Activated naive CD8-positive, alpha-beta T cell treated with anti-CD3 and anti-CD28 coated beads for 36 hours (primary cell): ENCODE measurements around the gene DMGDH. TPM values are rescaled to one million over a fixed set of nuclear protein-coding genes. Genes with fewer than 3 reads are reported as not detected.
A peak's percentile ranks its signal among the peaks of the same experiment; 100 is the strongest.
"Not testable (repeated sequence)": the region's sequence is repeated elsewhere in the genome, so short reads cannot be mapped to it uniquely, and the experiment has no call there.

Experiments used
- DNase-seq: peaks from one replicate; pipeline ENCODE4 v3.0.0; 2021
- H3K27ac Mint-ChIP-seq: one replicate; pipeline ENCODE4 v1.8.0; 2022; ENCODE audit warnings: mild to moderate bottlenecking, moderate library complexity, mixed read lengths
- H3K27me3 Mint-ChIP-seq: one replicate; pipeline ENCODE4 v1.8.0; 2022; ENCODE audit warnings: mild to moderate bottlenecking, mixed read lengths
- H3K36me3 Mint-ChIP-seq: one replicate; pipeline ENCODE4 v1.8.0; 2021; ENCODE audit warnings: mild to moderate bottlenecking, mixed read lengths
- H3K4me1 Mint-ChIP-seq: one replicate; pipeline ENCODE4 v1.8.0; 2021; ENCODE audit warnings: mixed read lengths
- H3K4me3 Mint-ChIP-seq: one replicate; pipeline ENCODE4 v1.8.0; 2022; ENCODE audit warnings: mild to moderate bottlenecking, moderate library complexity, mixed read lengths
- H3K9me3 Mint-ChIP-seq: one replicate; pipeline ENCODE4 v1.8.0; 2022; ENCODE audit warnings: mixed read lengths
- total RNA-seq, 2 experiments: library from RNA; stranded (reverse); gene quantifications; one replicate each; pipeline ENCODE4 v1.2.3, GENCODE V29; 2021

DMGDH gene
- total RNA-seq, 2 experiments from 2014 or later = not detected

DNA sequence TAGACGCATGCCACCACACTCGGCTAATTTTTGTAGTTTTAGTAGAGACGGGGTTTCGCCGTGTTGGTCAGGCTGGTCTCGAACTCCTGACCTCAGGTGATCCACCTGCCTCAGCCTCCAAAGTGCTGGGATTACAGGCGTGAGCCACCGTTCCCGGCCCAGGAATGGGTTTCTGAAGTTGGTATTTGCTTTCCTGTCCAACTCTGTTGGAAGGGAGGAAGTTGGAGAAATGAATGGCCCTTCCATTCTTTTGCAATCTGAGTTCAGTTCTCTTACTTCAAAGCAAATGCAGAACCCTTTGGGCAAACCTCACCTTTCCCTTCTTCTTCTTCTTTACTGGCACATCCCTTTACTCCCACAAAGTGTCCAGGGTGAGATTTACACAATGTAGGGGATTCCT, 86.3 kb downstream of the DMGDH start:
- not testable (repeated sequence) for H3K27ac Mint-ChIP-seq, H3K9me3 Mint-ChIP-seq, DNase-seq, H3K27me3 Mint-ChIP-seq
- peaks cover 54% of the 10 kb centered on the region for H3K4me1 Mint-ChIP-seq
- peak overlapping the region; percentile 84 for H3K4me3 Mint-ChIP-seq
- peaks cover 10% of the 10 kb centered on the region for H3K36me3 Mint-ChIP-seq

DNA sequence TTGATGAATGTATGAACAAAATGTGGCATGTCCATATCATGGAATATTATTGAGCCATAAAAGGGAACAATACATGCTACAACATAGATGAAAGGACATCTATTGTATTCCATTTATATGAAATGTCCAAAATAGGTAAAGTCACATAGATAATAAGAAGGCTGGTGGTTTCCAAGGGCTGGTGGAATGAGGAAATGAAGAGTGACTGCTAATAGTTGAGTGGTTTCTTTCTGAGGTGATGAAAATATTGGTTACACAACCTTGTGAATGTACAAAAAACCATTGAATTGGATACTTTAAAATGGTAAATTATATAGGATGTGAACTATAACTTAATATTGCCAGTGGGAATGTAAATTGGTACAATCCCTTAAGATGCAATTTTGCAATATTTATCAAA, 89.6 kb downstream of the DMGDH start:
- peaks cover 10% of the 10 kb centered on the region for H3K36me3 Mint-ChIP-seq
- H3K27ac Mint-ChIP-seq = no peak overlapping the region

DNA sequence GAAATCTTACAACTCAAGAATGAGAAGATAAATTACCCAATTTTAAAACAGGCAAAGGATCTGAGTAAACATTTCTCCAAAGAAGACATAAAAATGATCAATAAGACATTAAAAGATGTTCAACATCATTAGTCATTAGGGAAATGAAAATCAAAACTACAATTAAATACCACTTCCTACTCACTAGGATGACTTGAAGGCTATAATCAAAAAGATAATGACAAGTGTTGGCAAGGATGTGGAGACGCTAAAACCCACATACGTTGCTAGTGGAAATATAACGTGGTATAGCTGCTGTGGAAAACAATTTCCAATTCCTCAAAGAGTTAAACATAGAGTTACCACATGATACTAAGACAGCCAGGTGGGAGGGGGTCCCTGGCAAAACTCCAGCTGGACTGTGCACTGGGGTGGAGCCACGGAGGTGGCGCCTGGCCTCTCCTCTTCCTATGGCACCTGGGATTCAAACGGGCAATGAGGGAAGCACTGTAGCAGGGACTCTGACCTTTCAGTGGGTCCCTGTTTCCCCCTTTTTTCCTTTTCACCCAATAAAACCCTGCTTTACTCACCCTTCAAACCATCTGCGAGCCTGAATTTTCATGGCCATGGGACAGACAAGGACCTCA, 90.2 kb downstream of the DMGDH start:
- H3K9me3 Mint-ChIP-seq = peaks cover 2% of the 10 kb centered on the region
- H3K27me3 Mint-ChIP-seq = no peaks in the 10 kb centered on the region
- DNase-seq = peak; percentile 33
- H3K36me3 Mint-ChIP-seq = peaks cover 10% of the 10 kb centered on the region
- H3K4me3 Mint-ChIP-seq = peak overlapping the region; percentile 27
- peak overlapping the region; percentile 78 for H3K27ac Mint-ChIP-seq
- H3K4me1 Mint-ChIP-seq = peaks cover 39% of the 10 kb centered on the region

More for the DNA sequence above, 89.6 kb downstream of the DMGDH start:
- Mint-ChIP-seq H3K4me3 (no peak overlapping the region), H3K9me3 (peaks cover 2% of the 10 kb centered on the region), H3K27me3 (no peaks in the 10 kb centered on the region), H3K4me1 (peaks cover 39% of the 10 kb centered on the region)
- DNase-seq = no peak

DNA sequence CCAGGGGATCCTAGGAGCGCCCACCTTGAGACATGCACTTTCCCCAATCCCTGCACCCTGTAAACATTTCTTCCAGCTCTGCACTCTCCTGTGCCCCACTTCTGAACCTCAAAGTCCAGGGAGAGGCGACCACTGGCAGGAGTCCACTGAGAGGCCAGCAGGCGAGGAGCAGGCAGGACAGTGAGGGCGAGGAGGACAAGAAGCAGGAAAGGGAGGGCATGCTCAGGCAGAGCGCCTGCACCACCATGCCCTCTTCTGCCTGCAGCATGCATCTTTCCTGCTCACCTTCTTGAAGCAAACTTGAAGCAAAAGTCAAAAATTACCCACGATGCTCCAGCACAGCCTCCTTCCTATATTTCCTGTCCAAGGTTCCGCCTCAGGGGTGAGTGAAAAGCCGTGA, 94.4 kb downstream of the DMGDH start:
- no peak for DNase-seq
- Mint-ChIP-seq H3K36me3 (peaks cover 7% of the 10 kb centered on the region), H3K27me3 (no peaks in the 10 kb centered on the region), H3K9me3 (peaks cover 2% of the 10 kb centered on the region), H3K4me3 (no peak overlapping the region), H3K27ac (no peak overlapping the region), H3K4me1 (peaks cover 15% of the 10 kb centered on the region)

DNA sequence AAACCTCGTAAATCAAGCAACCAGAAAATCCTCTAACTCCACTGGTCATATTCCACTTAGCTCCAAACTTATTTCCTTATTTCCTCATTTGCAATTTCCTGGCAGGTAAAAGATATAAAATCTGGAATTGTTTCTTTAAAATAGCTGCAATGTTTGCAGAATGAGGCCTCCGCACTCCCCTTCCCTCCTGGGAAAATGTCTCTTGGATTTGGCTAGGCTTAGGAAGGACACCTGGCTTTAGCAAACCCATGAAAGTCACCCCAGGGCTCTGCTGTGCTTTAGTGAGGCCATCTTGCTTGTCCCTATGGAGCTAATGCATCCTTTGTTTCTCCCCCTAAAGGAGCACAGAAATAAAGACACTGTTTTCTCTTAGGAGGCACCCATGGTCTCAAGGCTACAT, 94.9 kb downstream of the DMGDH start:
- no peak for DNase-seq
- peaks cover 5% of the 10 kb centered on the region for H3K36me3 Mint-ChIP-seq
- peaks cover 11% of the 10 kb centered on the region for H3K4me1 Mint-ChIP-seq

DNA sequence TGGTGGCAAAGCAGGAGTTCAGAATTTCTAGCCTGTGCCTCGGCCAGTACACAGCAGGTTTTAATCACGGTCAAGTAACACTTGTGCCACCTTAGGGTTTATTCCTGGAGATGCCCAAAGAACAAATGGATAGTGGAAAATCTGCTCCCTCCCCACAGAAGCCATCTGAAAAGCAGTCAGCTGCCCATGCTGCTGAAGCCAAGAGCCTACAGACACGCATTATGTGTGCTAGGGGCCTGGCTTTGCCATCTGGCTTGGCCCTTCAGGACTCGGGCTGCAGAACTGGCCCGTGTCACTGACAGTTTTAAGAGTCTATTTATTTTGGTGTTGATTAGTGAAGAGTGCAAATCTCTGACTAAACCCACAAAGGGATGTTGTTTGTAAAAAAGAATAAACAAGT, 95.5 kb downstream of the DMGDH start:
- H3K36me3 Mint-ChIP-seq = no peaks in the 10 kb centered on the region
- H3K27ac Mint-ChIP-seq = no peak overlapping the region
- no peaks in the 10 kb centered on the region for H3K9me3 Mint-ChIP-seq
- peaks cover 5% of the 10 kb centered on the region for H3K4me1 Mint-ChIP-seq
- DNase-seq = no peak
- no peaks in the 10 kb centered on the region for H3K27me3 Mint-ChIP-seq
- no peak overlapping the region for H3K4me3 Mint-ChIP-seq

More for the DNA sequence above, 94.9 kb downstream of the DMGDH start:
- Mint-ChIP-seq H3K4me3 (no peak overlapping the region), H3K9me3 (peaks cover 1% of the 10 kb centered on the region), H3K27ac (no peak overlapping the region), H3K27me3 (no peaks in the 10 kb centered on the region)

DNA sequence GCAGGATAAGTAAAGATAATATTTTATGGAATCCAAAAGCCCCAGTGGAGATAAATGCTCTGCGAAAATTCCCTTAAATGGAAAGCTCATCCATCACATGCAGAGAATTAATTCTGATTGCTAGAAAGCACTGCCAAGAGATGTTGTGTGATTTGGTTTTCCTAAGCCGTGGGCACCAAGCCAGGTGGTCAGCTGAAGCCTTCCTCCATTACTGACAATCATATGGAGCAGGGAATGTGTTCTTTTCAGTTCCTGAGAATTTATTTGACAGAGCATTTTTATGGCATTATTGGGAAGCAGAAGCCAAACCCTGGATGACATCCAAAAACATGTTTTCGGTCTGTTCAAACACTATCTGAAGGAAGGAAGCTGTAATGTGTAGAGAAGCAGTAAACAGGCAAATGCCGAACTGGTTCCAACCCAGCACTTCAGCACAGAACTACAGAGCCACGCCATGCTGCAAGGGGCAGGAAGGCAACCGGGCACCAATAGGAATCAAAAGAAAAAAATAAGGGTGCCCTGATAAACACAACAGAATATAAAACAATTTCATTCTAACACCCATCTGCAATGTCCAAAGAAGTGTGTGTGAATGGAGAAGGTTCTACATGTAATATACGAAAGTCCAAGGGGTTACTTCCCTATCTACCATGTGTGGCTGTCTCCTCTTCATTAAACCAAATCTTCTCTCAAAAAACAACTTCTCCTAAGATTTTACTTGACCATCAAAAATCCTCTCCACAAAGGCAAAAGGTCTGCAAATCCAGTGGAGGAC, 96.6 kb downstream of the DMGDH start:
- Mint-ChIP-seq H3K27me3 (no peaks in the 10 kb centered on the region), H3K4me1 (no peaks in the 10 kb centered on the region), H3K27ac (no peak overlapping the region), H3K36me3 (no peaks in the 10 kb centered on the region), H3K9me3 (no peaks in the 10 kb centered on the region), H3K4me3 (no peak overlapping the region)
- DNase-seq = no peak

DNA sequence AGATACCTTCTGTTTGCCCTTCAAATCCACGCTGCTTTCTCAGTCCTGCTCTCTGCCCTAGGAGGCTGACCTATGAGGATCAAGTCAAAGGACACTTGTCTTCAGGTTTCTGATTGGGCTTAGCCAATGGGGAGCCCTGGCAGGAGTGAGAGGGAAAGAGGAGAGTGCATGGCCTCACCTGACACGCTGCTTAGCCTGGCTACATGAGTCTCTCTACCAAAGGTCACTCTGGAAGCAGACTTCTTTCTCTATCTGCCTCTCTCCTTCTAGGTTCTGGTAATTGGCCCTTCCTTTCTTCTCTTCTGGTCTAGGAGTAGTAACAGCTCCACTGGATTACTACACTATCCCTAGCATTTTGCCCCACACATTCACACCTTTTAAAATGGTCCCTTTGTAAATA, 97.5 kb downstream of the DMGDH start:
- no peak overlapping the region for H3K4me3 Mint-ChIP-seq
- H3K27ac Mint-ChIP-seq = no peak overlapping the region
- no peak for DNase-seq

DNA sequence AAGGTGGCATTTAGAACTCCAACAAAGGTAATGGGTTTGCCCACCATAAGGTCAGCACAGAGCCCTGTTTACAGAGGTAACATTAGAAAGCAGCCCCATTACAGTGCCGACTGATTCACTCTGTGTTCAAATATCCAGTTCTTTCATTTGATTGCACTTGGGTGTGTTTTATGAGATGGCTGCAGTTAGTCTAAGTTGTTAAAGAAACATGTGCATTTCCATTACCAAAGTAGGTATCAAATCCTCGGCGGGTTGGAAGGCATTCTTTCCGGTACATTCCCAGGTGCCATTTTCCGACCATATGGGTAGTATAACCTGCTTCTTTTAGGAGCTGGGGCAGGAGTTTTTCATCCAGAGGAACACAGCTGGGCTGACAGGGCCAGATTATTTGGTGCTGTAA, 100.7 kb downstream of the DMGDH start:
- Mint-ChIP-seq H3K27ac (no peak overlapping the region), H3K4me1 (no peaks in the 10 kb centered on the region), H3K27me3 (no peaks in the 10 kb centered on the region), H3K36me3 (peaks cover 3% of the 10 kb centered on the region), H3K9me3 (no peaks in the 10 kb centered on the region), H3K4me3 (no peak overlapping the region)
- no peak for DNase-seq

More for the DNA sequence above, 97.5 kb downstream of the DMGDH start:
- H3K36me3 Mint-ChIP-seq = peaks cover 3% of the 10 kb centered on the region
- no peaks in the 10 kb centered on the region for H3K4me1 Mint-ChIP-seq
- no peaks in the 10 kb centered on the region for H3K9me3 Mint-ChIP-seq
- no peaks in the 10 kb centered on the region for H3K27me3 Mint-ChIP-seq

DNA sequence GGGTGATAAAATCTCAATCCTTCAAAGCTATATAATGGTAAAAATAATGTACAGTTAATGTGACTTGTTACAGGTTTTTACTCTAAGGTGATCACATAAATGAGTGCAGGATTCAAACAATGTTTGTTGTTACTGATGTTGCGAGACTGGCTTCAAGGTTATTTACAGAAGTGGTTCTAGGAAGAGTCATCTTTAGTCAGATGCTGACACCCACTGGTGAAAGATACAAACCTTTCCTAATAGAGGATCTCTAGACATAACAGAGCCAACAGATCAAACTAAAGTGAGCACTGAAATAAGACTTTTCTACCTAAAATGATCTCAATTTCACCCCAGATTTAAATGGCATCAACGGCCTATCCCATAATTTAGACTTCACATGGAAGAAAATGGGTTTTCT, 104.6 kb downstream of the DMGDH start:
- Mint-ChIP-seq H3K4me1 (no peaks in the 10 kb centered on the region), H3K4me3 (no peak overlapping the region), H3K27me3 (no peaks in the 10 kb centered on the region), H3K27ac (no peak overlapping the region), H3K36me3 (peaks cover 3% of the 10 kb centered on the region), H3K9me3 (no peaks in the 10 kb centered on the region)
- DNase-seq = no peak

DNA sequence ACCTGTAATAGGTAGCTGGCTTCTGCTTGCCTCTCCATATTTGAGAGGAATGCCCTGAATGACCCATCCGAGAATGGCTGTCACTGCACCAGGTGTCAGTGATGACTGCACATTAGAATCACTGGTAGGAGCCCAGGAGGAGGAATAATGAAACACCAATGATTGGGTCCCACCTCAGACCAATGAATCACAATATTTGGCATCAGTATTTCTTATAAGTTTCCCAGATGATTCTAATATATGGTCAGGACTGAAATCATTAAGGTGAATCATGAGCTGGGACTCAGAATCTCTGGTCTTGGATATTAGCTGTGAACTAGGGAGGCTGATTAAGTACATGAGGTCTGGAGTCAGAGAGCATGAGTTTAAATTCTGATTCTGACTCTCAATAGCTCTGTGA, 107.7 kb downstream of the DMGDH start:
- Mint-ChIP-seq H3K27ac (no peak overlapping the region), H3K4me1 (no peaks in the 10 kb centered on the region), H3K9me3 (no peaks in the 10 kb centered on the region), H3K4me3 (no peak overlapping the region), H3K27me3 (no peaks in the 10 kb centered on the region), H3K36me3 (peaks cover 6% of the 10 kb centered on the region)
- DNase-seq = no peak

DNA sequence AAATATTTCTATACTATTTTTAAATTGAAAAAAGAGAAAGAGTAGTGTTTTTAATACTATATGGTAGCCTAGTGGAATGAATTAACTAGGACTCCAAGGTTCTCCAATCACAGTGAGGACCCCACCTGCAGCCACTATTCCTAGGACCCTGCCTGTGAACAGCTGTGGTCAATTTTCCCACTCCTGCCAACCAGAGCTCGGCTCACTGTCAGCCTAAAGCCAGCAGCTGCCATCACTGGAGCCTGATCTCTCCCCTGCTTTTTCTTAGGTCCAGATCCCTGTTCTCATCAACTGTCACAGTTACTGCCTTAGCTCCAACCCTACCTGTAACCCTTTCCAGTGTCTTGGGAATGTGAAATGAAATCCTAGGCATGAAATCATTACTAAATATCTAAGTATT, 109.7 kb downstream of the DMGDH start:
- peaks cover 13% of the 10 kb centered on the region for H3K36me3 Mint-ChIP-seq
- H3K4me1 Mint-ChIP-seq = no peaks in the 10 kb centered on the region
- no peaks in the 10 kb centered on the region for H3K27me3 Mint-ChIP-seq
- H3K27ac Mint-ChIP-seq = no peak overlapping the region
- no peak for DNase-seq
- no peaks in the 10 kb centered on the region for H3K9me3 Mint-ChIP-seq
- no peak overlapping the region for H3K4me3 Mint-ChIP-seq

DNA sequence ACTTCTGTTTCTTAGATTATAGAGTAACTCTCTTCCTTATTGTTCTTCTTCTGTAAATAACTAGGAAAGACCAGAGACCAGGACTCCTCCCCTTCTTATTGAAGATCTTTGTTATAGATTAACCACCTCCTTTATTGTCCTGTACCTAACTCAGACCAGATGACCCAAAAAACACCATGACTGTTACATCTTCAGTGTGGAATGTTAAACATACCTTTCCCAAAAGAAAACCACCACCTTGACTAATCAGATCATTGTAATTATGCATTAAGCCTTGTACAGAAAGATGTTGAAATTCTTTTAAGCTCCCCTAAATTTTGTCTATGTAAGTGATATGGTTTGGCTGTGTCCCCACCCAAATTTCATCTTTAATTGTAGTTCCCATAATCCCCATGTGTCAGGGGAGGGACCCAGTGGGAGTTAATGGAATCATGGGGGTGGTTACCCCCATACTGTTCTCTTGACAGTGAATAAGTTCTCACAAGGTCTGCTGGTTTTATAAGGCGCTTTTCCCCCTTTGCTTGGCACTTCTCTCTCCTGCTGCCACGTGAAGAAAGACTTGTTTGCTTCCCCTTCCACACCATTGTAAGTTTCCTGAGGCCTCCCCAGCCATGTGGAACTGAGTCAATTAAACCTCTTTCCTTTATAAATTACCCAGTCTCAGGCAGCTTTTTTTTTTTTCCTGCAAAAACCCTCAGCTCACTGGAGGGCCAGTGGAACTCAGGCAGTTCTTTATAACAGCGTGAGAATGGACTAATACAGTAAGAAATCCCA, 110.6 kb downstream of the DMGDH start:
- no peaks in the 10 kb centered on the region for H3K4me1 Mint-ChIP-seq
- H3K9me3 Mint-ChIP-seq = no peaks in the 10 kb centered on the region
- H3K4me3 Mint-ChIP-seq = no peak overlapping the region
- no peaks in the 10 kb centered on the region for H3K27me3 Mint-ChIP-seq
- DNase-seq = no peak
- no peak overlapping the region for H3K27ac Mint-ChIP-seq
- H3K36me3 Mint-ChIP-seq = peaks cover 17% of the 10 kb centered on the region

DNA sequence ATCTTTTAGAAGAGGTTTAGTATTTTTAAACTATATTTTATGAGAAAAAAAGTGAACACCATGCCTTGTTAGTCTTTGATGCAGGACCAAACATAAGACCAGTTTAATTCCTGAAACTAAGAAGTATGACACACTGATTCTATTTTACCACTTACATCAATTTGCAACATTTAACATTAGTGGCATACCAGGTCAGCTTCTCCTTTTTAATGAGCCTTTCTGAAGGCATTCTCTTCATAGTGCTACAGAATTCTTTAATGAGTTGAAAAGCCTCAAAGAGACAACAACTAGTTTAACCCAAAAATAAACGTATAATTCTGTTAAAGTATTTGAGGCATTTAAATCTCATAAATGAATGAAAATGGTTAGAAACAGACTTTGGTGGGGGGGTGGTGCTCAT, 112.6 kb downstream of the DMGDH start:
- H3K36me3 Mint-ChIP-seq = peaks cover 18% of the 10 kb centered on the region
- H3K9me3 Mint-ChIP-seq = no peaks in the 10 kb centered on the region
- no peaks in the 10 kb centered on the region for H3K27me3 Mint-ChIP-seq
- peaks cover 4% of the 10 kb centered on the region for H3K4me1 Mint-ChIP-seq
- H3K27ac Mint-ChIP-seq = no peak overlapping the region
- no peak for DNase-seq
- no peak overlapping the region for H3K4me3 Mint-ChIP-seq

DNA sequence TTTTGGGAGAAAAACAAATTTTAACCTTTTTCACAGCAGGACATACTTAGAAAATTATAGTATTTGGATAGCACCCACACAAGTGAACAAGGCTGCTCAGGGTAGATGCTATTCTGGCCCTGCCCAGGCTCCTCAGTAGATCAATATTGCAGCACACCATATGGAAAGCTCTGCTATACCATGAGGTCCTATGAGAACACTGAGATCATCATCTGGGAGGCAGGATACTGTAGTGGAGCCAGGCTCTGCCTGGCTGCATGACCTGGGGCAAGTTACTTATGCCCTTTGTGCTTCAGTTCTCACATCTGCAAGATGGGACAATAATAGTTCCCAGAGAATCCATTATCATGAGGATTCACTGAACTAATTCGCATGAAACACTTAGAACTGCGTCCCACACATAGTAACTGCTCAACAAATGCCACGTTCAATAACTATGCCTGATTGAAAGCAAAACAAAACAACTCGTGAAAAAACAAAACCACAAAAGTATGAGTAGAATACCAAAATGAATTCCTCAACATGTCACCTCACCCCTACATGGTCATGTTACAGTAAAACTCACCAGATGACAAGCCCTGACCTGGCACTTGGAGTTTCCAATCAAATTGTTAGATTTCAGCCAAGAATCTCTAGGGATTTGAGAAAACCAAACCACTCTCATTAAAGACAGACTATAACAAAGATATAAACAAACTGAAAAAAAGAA, 116.2 kb downstream of the DMGDH start:
- Mint-ChIP-seq H3K9me3 (no peaks in the 10 kb centered on the region), H3K27ac (no peak overlapping the region), H3K4me1 (peaks cover 4% of the 10 kb centered on the region), H3K27me3 (no peaks in the 10 kb centered on the region), H3K4me3 (no peak overlapping the region), H3K36me3 (peaks cover 22% of the 10 kb centered on the region)
- no peak for DNase-seq
